ENCODE measurements around the gene SYT6.

Gene SYT6

GRCh38 chr1:114139540-114139939 lies 14.1 kb downstream of the SYT6 start:
- Mint-ChIP-seq H3K9me3 (no peaks in the 10 kb centered on the region), H3K4me1 (no peaks in the 10 kb centered on the region), H3K4me3 (no peak overlapping the region), H3K27me3 (no peaks in the 10 kb centered on the region), H3K27ac (no peak overlapping the region), H3K36me3 (ENCODE audit: low read depth) (no peaks in the 10 kb centered on the region)
- no peak for DNase-seq
- no peak for ATAC-seq

GRCh38 chr1:114137497-114137896 lies 16.2 kb downstream of the SYT6 start:
- Mint-ChIP-seq H3K36me3 (ENCODE audit: low read depth) (no peaks in the 10 kb centered on the region), H3K9me3 (no peaks in the 10 kb centered on the region), H3K27ac (no peak overlapping the region), H3K27me3 (no peaks in the 10 kb centered on the region), H3K4me3 (no peak overlapping the region), H3K4me1 (no peaks in the 10 kb centered on the region)
- no peak for ATAC-seq
- no peak for DNase-seq

GRCh38 chr1:114135786-114136185 lies 17.9 kb downstream of the SYT6 start:
- no peaks in the 10 kb centered on the region for H3K4me1 Mint-ChIP-seq
- no peaks in the 10 kb centered on the region for H3K9me3 Mint-ChIP-seq
- ATAC-seq (no peak), DNase-seq (no peak)
- H3K36me3 Mint-ChIP-seq (ENCODE audit: low read depth), result no peaks in the 10 kb centered on the region
- no peak overlapping the region for H3K27ac Mint-ChIP-seq
- no peak overlapping the region for H3K4me3 Mint-ChIP-seq
- H3K27me3 Mint-ChIP-seq, result peaks cover 3% of the 10 kb centered on the region

GRCh38 chr1:114134518-114134917 lies 19.2 kb downstream of the SYT6 start:
- peaks cover 6% of the 10 kb centered on the region for H3K27me3 Mint-ChIP-seq
- H3K4me1 Mint-ChIP-seq, result no peaks in the 10 kb centered on the region
- no peak overlapping the region for H3K27ac Mint-ChIP-seq
- ATAC-seq, result no peak
- no peaks in the 10 kb centered on the region for H3K9me3 Mint-ChIP-seq
- H3K36me3 Mint-ChIP-seq (ENCODE audit: low read depth), result no peaks in the 10 kb centered on the region
- no peak overlapping the region for H3K4me3 Mint-ChIP-seq
- DNase-seq, result no peak

GRCh38 chr1:114133129-114133528 lies 20.5 kb downstream of the SYT6 start:
- Mint-ChIP-seq H3K36me3 (ENCODE audit: low read depth) (no peaks in the 10 kb centered on the region), H3K4me1 (peaks cover 5% of the 10 kb centered on the region), H3K4me3 (no peak overlapping the region), H3K27ac (no peak overlapping the region), H3K9me3 (no peaks in the 10 kb centered on the region), H3K27me3 (peaks cover 8% of the 10 kb centered on the region)
- DNase-seq (no peak), ATAC-seq (no peak)

GRCh38 chr1:114131526-114132220 lies 22.0 kb downstream of the SYT6 start:
- ATAC-seq (no peak), DNase-seq (no peak)
- Mint-ChIP-seq H3K27me3 (peaks cover 8% of the 10 kb centered on the region), H3K27ac (no peak overlapping the region), H3K4me3 (no peak overlapping the region), H3K4me1 (peaks cover 5% of the 10 kb centered on the region), H3K36me3 (ENCODE audit: low read depth) (no peaks in the 10 kb centered on the region), H3K9me3 (no peaks in the 10 kb centered on the region)

- Mint-ChIP-seq H3K4me3 (no peak overlapping the region), H3K27me3 (peaks cover 8% of the 10 kb centered on the region), H3K9me3 (no peaks in the 10 kb centered on the region), H3K27ac (no peak overlapping the region), H3K4me1 (peaks cover 5% of the 10 kb centered on the region), H3K36me3 (ENCODE audit: low read depth) (no peaks in the 10 kb centered on the region)
- DNase-seq (no peak), ATAC-seq (no peak)
Observed at GRCh38 chr1:114130846-114131525, 22.7 kb downstream of the SYT6 start.

GRCh38 chr1:114130213-114130612 lies 23.5 kb downstream of the SYT6 start:
- peaks cover 8% of the 10 kb centered on the region for H3K27me3 Mint-ChIP-seq

GRCh38 chr1:114128293-114128692 lies 25.4 kb downstream of the SYT6 start:
- Mint-ChIP-seq H3K4me3 (no peak overlapping the region), H3K27ac (no peak overlapping the region), H3K27me3 (peaks cover 8% of the 10 kb centered on the region), H3K4me1 (peaks cover 5% of the 10 kb centered on the region), H3K36me3 (ENCODE audit: low read depth) (no peaks in the 10 kb centered on the region), H3K9me3 (no peaks in the 10 kb centered on the region)
- ATAC-seq (no peak), DNase-seq (no peak)

More at GRCh38 chr1:114130213-114130612, 23.5 kb downstream of the SYT6 start:
- Mint-ChIP-seq H3K36me3 (ENCODE audit: low read depth) (no peaks in the 10 kb centered on the region), H3K4me3 (no peak overlapping the region), H3K27ac (no peak overlapping the region), H3K9me3 (no peaks in the 10 kb centered on the region), H3K4me1 (peaks cover 5% of the 10 kb centered on the region)
- ATAC-seq, result no peak
- DNase-seq, result no peak

- no peaks in the 10 kb centered on the region for H3K9me3 Mint-ChIP-seq
- H3K4me1 Mint-ChIP-seq, result peaks cover 5% of the 10 kb centered on the region
- peak; percentile 18 for ATAC-seq
- H3K4me3 Mint-ChIP-seq, result no peak overlapping the region
- H3K27ac Mint-ChIP-seq, result no peak overlapping the region
- no peak for DNase-seq
- H3K36me3 Mint-ChIP-seq (ENCODE audit: low read depth), result no peaks in the 10 kb centered on the region
- peaks cover 5% of the 10 kb centered on the region for H3K27me3 Mint-ChIP-seq
Observed at GRCh38 chr1:114126261-114127095, 27.2 kb downstream of the SYT6 start.

GRCh38 chr1:114124644-114125043 lies 29.0 kb downstream of the SYT6 start:
- no peak for ATAC-seq
- Mint-ChIP-seq H3K27ac (no peak overlapping the region), H3K9me3 (no peaks in the 10 kb centered on the region)

GRCh38 chr1:114122941-114123618 lies 30.6 kb downstream of the SYT6 start:
- no peaks in the 10 kb centered on the region for H3K9me3 Mint-ChIP-seq
- H3K36me3 Mint-ChIP-seq (ENCODE audit: low read depth), result no peaks in the 10 kb centered on the region
- DNase-seq, result no peak
- no peaks in the 10 kb centered on the region for H3K4me1 Mint-ChIP-seq
- no peaks in the 10 kb centered on the region for H3K27me3 Mint-ChIP-seq
- H3K27ac Mint-ChIP-seq, result no peak overlapping the region
- ATAC-seq, result no peak
- no peak overlapping the region for H3K4me3 Mint-ChIP-seq

More at GRCh38 chr1:114124644-114125043, 29.0 kb downstream of the SYT6 start:
- Mint-ChIP-seq H3K27me3 (peaks cover 2% of the 10 kb centered on the region), H3K4me3 (no peak overlapping the region), H3K4me1 (peaks cover 5% of the 10 kb centered on the region), H3K36me3 (ENCODE audit: low read depth) (no peaks in the 10 kb centered on the region)
- DNase-seq, result no peak

GRCh38 chr1:114118351-114118990 lies 35.2 kb downstream of the SYT6 start:
- Mint-ChIP-seq H3K36me3 (ENCODE audit: low read depth) (no peaks in the 10 kb centered on the region), H3K4me3 (no peak overlapping the region), H3K27me3 (no peaks in the 10 kb centered on the region), H3K27ac (no peak overlapping the region), H3K4me1 (peaks cover 6% of the 10 kb centered on the region), H3K9me3 (no peaks in the 10 kb centered on the region)
- no peak for DNase-seq
- ATAC-seq, result no peak

GRCh38 chr1:114117654-114118053 lies 36.0 kb downstream of the SYT6 start:
- DNase-seq, result no peak
- Mint-ChIP-seq H3K27ac (no peak overlapping the region), H3K4me1 (peaks cover 11% of the 10 kb centered on the region), H3K27me3 (no peaks in the 10 kb centered on the region), H3K9me3 (no peaks in the 10 kb centered on the region), H3K36me3 (ENCODE audit: low read depth) (no peaks in the 10 kb centered on the region), H3K4me3 (no peak overlapping the region)
- ATAC-seq, result no peak

Data from activated naive CD8-positive, alpha-beta T cell treated with anti-CD3 and anti-CD28 coated beads, Interleukin-2, amount 50 U/mL, for 24 hours (primary cell).